ENCODE results near the gene PRAC1. TPM values are rescaled to one million over a fixed set of nuclear protein-coding genes. Genes with fewer than 3 reads are reported as not detected.

The PRAC1 gene
- total and polyA plus RNA-seq, 5 donors = not detected

- H3K4me1 ChIP-seq (ENCODE audit: control insufficient read depth, insufficient read depth, low read length) = no peaks in the 10 kb centered on the region
- H3K27ac ChIP-seq (ENCODE audit: low read length) = no peak overlapping the region
- DNase-seq = no peak
- no peak overlapping the region for H3K4me3 ChIP-seq (ENCODE audit: low read length)
- no peaks in the 10 kb centered on the region for H3K9me3 ChIP-seq (ENCODE audit: control insufficient read depth, low read length)
- intact Hi-C loops (cut with DNase I) = no loop called here
- no peak for ATAC-seq
- 13% methylated on average over 12 of the region's 12 CpGs for WGBS
- H3K27me3 ChIP-seq (ENCODE audit: control insufficient read depth, insufficient read depth) = peaks cover 13% of the 10 kb centered on the region
Measured at GRCh38 chr17:48745381-48746275, 23.3 kb upstream of the PRAC1 start.

- H3K27me3 ChIP-seq (ENCODE audit: control insufficient read depth, insufficient read depth) = peaks cover 11% of the 10 kb centered on the region
- ATAC-seq (no peak), DNase-seq (no peak)
- intact Hi-C loops (cut with DNase I) = no loop called here
- no peaks in the 10 kb centered on the region for H3K4me1 ChIP-seq (ENCODE audit: control insufficient read depth, insufficient read depth, low read length)
- no peak overlapping the region for H3K27ac ChIP-seq (ENCODE audit: low read length)
- no peaks in the 10 kb centered on the region for H3K9me3 ChIP-seq (ENCODE audit: control insufficient read depth, low read length)
- no peak overlapping the region for H3K4me3 ChIP-seq (ENCODE audit: low read length)
Measured at GRCh38 chr17:48740537-48740936, 18.2 kb upstream of the PRAC1 start.

DNA sequence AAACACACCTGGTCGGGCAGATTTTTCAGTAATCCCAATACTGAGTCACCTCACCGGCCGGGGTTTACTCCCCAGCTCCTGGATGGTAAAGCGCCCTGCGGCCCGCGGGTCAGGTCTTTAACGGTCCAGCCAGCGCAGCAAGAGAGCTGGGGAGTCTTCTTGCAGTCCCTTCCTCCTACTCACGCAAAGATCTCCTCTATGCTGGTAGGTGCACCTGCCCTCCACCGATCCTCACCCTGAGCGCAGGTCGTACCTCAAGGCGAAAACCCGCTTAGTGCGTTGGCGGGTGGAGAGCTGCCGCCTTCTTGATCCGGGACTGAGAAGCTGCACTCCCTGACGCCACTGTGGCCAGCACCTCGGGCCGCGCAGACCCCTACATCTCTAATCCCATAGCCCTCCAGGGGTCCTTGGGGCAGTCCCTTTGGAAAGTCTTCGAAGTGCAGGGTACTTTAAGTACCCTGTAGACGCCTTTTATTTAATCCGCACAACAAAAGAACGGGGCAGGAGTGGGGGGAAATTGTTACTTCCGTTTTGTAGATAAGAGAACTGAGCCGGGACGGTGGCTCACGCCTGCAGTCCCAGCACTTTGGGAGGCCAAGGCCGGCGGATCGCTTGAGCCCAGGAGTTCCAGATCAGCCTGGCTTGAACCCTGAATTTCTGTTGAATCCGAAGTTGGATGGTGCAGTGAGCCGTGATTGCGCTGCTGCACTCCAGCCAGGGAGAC, 16.6 kb upstream of the PRAC1 start:
- Histone ChIP-seq H3K4me1 (ENCODE audit: control insufficient read depth, insufficient read depth, low read length) (no peaks in the 10 kb centered on the region), H3K9me3 (ENCODE audit: control insufficient read depth, low read length) (no peaks in the 10 kb centered on the region), H3K4me3 (ENCODE audit: low read length) (no peak overlapping the region), H3K27ac (ENCODE audit: low read length) (no peak overlapping the region), H3K27me3 (ENCODE audit: control insufficient read depth, insufficient read depth) (peaks cover 6% of the 10 kb centered on the region)
- ATAC-seq (no peak), DNase-seq (no peak)
- intact Hi-C loops (cut with DNase I) = no loop called here
- WGBS = 3% methylated on average over 37 of the region's 37 CpGs

DNA sequence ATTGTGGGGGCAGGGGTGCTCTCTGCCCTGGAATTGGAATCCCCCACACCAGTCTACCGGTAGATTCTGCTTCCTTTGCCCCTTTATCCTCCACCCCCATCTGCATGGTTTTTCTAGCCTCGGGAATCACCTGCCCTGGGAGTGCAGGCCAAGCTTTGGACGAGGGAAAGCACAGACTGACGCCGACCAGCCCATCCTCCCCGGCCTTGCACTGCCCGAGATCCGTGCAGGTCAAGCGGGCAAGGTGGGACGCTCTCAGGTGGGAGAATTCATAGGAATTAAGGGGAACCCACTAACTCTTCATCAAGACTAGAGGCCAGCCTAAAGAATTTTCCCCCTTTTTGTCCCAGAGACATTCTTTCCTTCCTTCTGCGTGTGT, 16.1 kb upstream of the PRAC1 start:
- 2% methylated on average over 11 of the region's 11 CpGs for WGBS
- ATAC-seq (no peak), DNase-seq (no peak)
- no peaks in the 10 kb centered on the region for H3K4me1 ChIP-seq (ENCODE audit: control insufficient read depth, insufficient read depth, low read length)
- H3K27ac ChIP-seq (ENCODE audit: low read length) = no peak overlapping the region
- intact Hi-C loops (cut with DNase I) = no loop called here
- no peak overlapping the region for H3K4me3 ChIP-seq (ENCODE audit: low read length)
- no peaks in the 10 kb centered on the region for H3K9me3 ChIP-seq (ENCODE audit: control insufficient read depth, low read length)
- peaks cover 6% of the 10 kb centered on the region for H3K27me3 ChIP-seq (ENCODE audit: control insufficient read depth, insufficient read depth)

DNA sequence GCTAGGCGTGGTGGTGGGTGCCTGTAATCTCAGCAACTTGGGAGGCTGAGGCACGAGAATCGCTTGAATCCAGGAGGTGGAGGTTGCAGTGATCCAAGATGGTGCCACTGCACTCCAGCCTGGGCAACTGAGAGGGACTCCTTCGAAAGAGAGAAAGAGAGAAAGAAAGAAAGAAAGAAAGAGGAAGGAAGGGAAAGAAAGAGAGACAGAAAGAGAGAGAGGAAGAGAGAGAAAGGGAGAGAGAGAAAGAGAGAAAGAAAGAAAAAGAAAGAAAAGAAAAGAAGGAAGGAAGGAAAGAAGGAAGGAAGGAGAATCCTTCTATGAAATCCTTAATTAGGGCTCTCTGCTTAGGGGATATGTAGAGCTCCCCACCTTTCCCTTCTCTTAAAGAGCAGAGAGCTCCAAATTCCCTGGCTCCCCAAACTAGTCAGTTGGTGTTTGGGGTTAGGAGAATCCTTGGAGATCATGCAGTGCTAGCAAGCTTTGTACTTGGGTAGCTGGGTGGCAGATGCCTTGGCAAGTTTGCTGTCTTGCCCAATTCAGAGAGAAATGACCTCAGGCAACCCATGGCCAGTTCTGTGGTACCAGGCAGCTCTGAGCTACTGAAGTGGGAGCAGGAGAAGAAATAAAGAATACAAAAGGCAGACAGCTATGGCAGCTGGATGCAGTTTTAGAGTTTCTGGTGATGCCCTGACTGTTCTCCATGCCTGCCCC, 15.2 kb upstream of the PRAC1 start:
- WGBS = 48% methylated on average over 4 of the region's 4 CpGs
- intact Hi-C loops (cut with DNase I) = no loop called here
- no peak for ATAC-seq
- no peaks in the 10 kb centered on the region for H3K4me1 ChIP-seq (ENCODE audit: control insufficient read depth, insufficient read depth, low read length)
- peaks cover 6% of the 10 kb centered on the region for H3K27me3 ChIP-seq (ENCODE audit: control insufficient read depth, insufficient read depth)
- no peak for DNase-seq
- no peaks in the 10 kb centered on the region for H3K9me3 ChIP-seq (ENCODE audit: control insufficient read depth, low read length)
- H3K27ac ChIP-seq (ENCODE audit: low read length) = no peak overlapping the region
- no peak overlapping the region for H3K4me3 ChIP-seq (ENCODE audit: low read length)

DNA sequence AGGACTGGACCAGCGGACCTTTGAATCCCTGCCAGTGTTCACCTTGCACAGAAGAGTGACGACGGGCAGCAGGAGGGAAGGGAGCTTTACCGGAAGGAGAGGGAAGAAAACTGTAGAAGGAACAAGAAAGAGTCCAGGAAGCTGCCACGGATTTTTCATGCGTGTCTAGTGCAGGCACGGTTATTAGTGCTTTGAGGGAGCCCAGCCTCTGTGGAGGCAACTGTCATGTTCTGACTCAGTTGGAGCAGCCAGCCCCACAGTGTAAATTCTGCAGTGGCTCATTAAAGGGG, 12.7 kb upstream of the PRAC1 start:
- Histone ChIP-seq H3K4me3 (ENCODE audit: low read length) (no peak overlapping the region), H3K9me3 (ENCODE audit: control insufficient read depth, low read length) (no peaks in the 10 kb centered on the region), H3K27ac (ENCODE audit: low read length) (no peak overlapping the region), H3K27me3 (ENCODE audit: control insufficient read depth, insufficient read depth) (no peaks in the 10 kb centered on the region), H3K4me1 (ENCODE audit: control insufficient read depth, insufficient read depth, low read length) (no peaks in the 10 kb centered on the region)
- intact Hi-C loops (cut with DNase I) = no loop called here
- no peak for DNase-seq
- 4% methylated on average over 7 of the region's 7 CpGs for WGBS
- ATAC-seq = no peak

DNA sequence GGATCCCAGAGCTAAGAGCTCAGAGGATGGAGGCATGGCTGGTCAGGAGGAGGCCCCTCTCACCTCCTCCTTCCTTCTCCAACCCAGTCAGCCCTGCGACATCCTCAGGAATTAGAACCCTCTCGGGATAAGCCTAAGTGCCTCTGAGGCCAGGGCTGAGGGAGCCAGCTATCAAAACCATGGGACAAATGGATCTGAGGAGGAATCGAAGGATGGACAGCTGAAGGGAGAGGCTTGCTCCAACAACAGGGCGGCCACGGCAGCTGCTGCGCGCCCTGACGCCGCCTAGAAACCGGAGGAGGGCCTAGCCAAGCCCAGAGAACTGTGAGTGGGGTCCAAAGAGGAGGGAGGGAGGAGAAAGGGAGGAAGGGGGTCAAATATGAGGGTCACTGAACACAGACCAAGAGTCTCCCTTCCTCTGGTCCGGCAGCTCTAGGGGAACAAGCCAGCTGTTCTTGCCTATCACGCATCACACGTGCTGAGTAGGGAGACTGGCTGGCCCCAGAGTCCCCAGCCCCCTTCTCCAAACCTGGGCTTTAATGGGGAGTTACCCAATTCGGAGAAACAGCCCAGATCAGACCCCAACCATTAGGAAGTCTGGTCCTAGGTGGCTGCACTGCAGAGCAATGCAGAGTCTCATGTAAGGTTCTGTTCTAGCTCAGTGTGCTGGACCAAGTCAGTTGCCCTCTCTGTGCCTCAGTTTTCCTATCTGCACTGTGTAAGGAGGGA, 12.2 kb upstream of the PRAC1 start:
- no peak for ATAC-seq
- H3K27ac ChIP-seq (ENCODE audit: low read length) = no peak overlapping the region
- no peak overlapping the region for H3K4me3 ChIP-seq (ENCODE audit: low read length)
- intact Hi-C loops (cut with DNase I) = no loop called here
- H3K4me1 ChIP-seq (ENCODE audit: control insufficient read depth, insufficient read depth, low read length) = no peaks in the 10 kb centered on the region
- no peaks in the 10 kb centered on the region for H3K9me3 ChIP-seq (ENCODE audit: control insufficient read depth, low read length)
- no peaks in the 10 kb centered on the region for H3K27me3 ChIP-seq (ENCODE audit: control insufficient read depth, insufficient read depth)
- WGBS = 5% methylated on average over 14 of the region's 14 CpGs
- DNase-seq = no peak

- H3K27me3 ChIP-seq (ENCODE audit: control insufficient read depth, insufficient read depth) = no peaks in the 10 kb centered on the region
- no peak overlapping the region for H3K27ac ChIP-seq (ENCODE audit: low read length)
- H3K9me3 ChIP-seq (ENCODE audit: control insufficient read depth, low read length) = no peaks in the 10 kb centered on the region
- intact Hi-C loops (cut with DNase I) = no loop called here
- no peaks in the 10 kb centered on the region for H3K4me1 ChIP-seq (ENCODE audit: control insufficient read depth, insufficient read depth, low read length)
- DNase-seq (no peak), ATAC-seq (no peak)
- no peak overlapping the region for H3K4me3 ChIP-seq (ENCODE audit: low read length)
- WGBS = 7% methylated on average over 22 of the region's 22 CpGs
Measured at GRCh38 chr17:48733632-48734328, 11.5 kb upstream of the PRAC1 start.

- H3K4me3 ChIP-seq (ENCODE audit: low read length) = no peak overlapping the region
- no peaks in the 10 kb centered on the region for H3K27me3 ChIP-seq (ENCODE audit: control insufficient read depth, insufficient read depth)
- no peak for DNase-seq
- H3K4me1 ChIP-seq (ENCODE audit: control insufficient read depth, insufficient read depth, low read length) = no peaks in the 10 kb centered on the region
- WGBS = 3% methylated on average over 50 of the region's 50 CpGs
- H3K27ac ChIP-seq (ENCODE audit: low read length) = no peak overlapping the region
- intact Hi-C loops (cut with DNase I) = no loop called here
- ATAC-seq = no peak
- no peaks in the 10 kb centered on the region for H3K9me3 ChIP-seq (ENCODE audit: control insufficient read depth, low read length)
Measured at GRCh38 chr17:48732688-48733629, 10.6 kb upstream of the PRAC1 start.

DNA sequence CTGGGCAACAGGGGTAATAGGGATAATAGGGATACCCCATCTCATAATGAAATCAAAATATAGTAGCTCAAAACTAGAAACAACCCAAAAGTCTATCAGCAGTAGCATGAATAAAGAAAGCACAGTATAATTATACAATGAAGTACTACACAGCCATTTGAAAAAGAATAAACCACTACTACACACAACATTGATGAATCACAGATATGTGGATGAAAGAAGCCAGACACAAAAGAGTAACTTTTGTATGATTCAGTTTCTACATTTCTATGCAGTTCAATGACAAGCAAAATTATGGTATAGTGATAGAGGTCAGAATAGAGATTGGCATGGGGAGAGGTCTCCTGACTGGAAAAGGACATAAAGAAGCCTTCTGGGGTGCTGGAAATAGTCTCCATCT, 9.0 kb upstream of the PRAC1 start:
- intact Hi-C loops (cut with DNase I) = no loop called here
- Histone ChIP-seq H3K27ac (ENCODE audit: low read length) (no peak overlapping the region), H3K4me1 (ENCODE audit: control insufficient read depth, insufficient read depth, low read length) (no peaks in the 10 kb centered on the region), H3K27me3 (ENCODE audit: control insufficient read depth, insufficient read depth) (no peaks in the 10 kb centered on the region), H3K9me3 (ENCODE audit: control insufficient read depth, low read length) (no peaks in the 10 kb centered on the region), H3K4me3 (ENCODE audit: low read length) (no peak overlapping the region)
- DNase-seq (no peak), ATAC-seq (no peak)

Data from right cardiac atrium (tissue), 5 donors.